ENCODE measurements around the gene LANCL1.
"Not testable (repeated sequence)": the region's sequence is repeated elsewhere in the genome, so short reads cannot be mapped to it uniquely, and the experiment has no call there.

The LANCL1 gene

GRCh38 chr2:210445116-210445707 is 31.3 kb downstream of the LANCL1 start:
- Mint-ChIP-seq H3K9me3 (peaks cover 20% of the 10 kb centered on the region), H3K4me1 (peaks cover 10% of the 10 kb centered on the region), H3K27me3 (no peaks in the 10 kb centered on the region), H3K36me3 (peaks cover 33% of the 10 kb centered on the region), H3K4me3 (no peak overlapping the region), H3K27ac (no peak overlapping the region)
- no peak for DNase-seq
- CTCF ChIA-PET = interaction anchor here (1.0 to 1.5 kb wide), 2 partner anchors 36 to 58 kb away, joined by 3 to 4 read pairs; no protein-coding TSS in a partner anchor

- Mint-ChIP-seq H3K4me3 (no peak overlapping the region), H3K9me3 (peaks cover 18% of the 10 kb centered on the region), H3K27me3 (no peaks in the 10 kb centered on the region), H3K4me1 (peaks cover 10% of the 10 kb centered on the region), H3K36me3 (peaks cover 25% of the 10 kb centered on the region), H3K27ac (no peak overlapping the region)
- CTCF ChIA-PET = interaction anchor here (1.0 to 1.3 kb wide), 2 partner anchors 18 to 59 kb away, joined by 3 to 4 read pairs; no protein-coding TSS in a partner anchor
- DNase-seq = no peak
Observed at GRCh38 chr2:210443527-210443926, 33.0 kb downstream of the LANCL1 start.

- no peak for DNase-seq
- peaks cover 11% of the 10 kb centered on the region for H3K9me3 Mint-ChIP-seq
- no peak overlapping the region for H3K27ac Mint-ChIP-seq
- peaks cover 19% of the 10 kb centered on the region for H3K36me3 Mint-ChIP-seq
- peaks cover 10% of the 10 kb centered on the region for H3K4me1 Mint-ChIP-seq
- H3K27me3 Mint-ChIP-seq = no peaks in the 10 kb centered on the region
- CTCF ChIA-PET = no interaction called here
- no peak overlapping the region for H3K4me3 Mint-ChIP-seq
Observed at GRCh38 chr2:210442878-210443277, 33.7 kb downstream of the LANCL1 start.

GRCh38 chr2:210442457-210442856 is 34.1 kb downstream of the LANCL1 start:
- H3K4me3 Mint-ChIP-seq = no peak overlapping the region
- H3K36me3 Mint-ChIP-seq = peaks cover 16% of the 10 kb centered on the region
- no peak overlapping the region for H3K27ac Mint-ChIP-seq
- peaks cover 9% of the 10 kb centered on the region for H3K9me3 Mint-ChIP-seq
- CTCF ChIA-PET = no interaction called here
- H3K4me1 Mint-ChIP-seq = peaks cover 10% of the 10 kb centered on the region
- H3K27me3 Mint-ChIP-seq = no peaks in the 10 kb centered on the region
- no peak for DNase-seq

- Mint-ChIP-seq H3K4me3 (no peak overlapping the region), H3K4me1 (peaks cover 10% of the 10 kb centered on the region), H3K27ac (no peak overlapping the region)
Observed at GRCh38 chr2:210440206-210440605, 36.4 kb downstream of the LANCL1 start.

GRCh38 chr2:210435439-210435838 is 41.1 kb downstream of the LANCL1 start:
- peaks cover 59% of the 10 kb centered on the region for H3K36me3 Mint-ChIP-seq
- peaks cover 14% of the 10 kb centered on the region for H3K4me1 Mint-ChIP-seq
- no peak overlapping the region for H3K27ac Mint-ChIP-seq
- no peak for DNase-seq
- H3K27me3 Mint-ChIP-seq = no peaks in the 10 kb centered on the region
- H3K4me3 Mint-ChIP-seq = no peak overlapping the region
- CTCF ChIA-PET = no interaction called here
- H3K9me3 Mint-ChIP-seq = no peaks in the 10 kb centered on the region

More at GRCh38 chr2:210440206-210440605, 36.4 kb downstream of the LANCL1 start:
- no peaks in the 10 kb centered on the region for H3K27me3 Mint-ChIP-seq
- no peak for DNase-seq
- CTCF ChIA-PET = no interaction called here
- H3K36me3 Mint-ChIP-seq = peaks cover 20% of the 10 kb centered on the region
- H3K9me3 Mint-ChIP-seq = no peaks in the 10 kb centered on the region

- peaks cover 5% of the 10 kb centered on the region for H3K9me3 Mint-ChIP-seq
- CTCF ChIA-PET = no interaction called here
- H3K27ac Mint-ChIP-seq = no peak overlapping the region
- DNase-seq = no peak
- H3K27me3 Mint-ChIP-seq = no peaks in the 10 kb centered on the region
- no peak overlapping the region for H3K4me3 Mint-ChIP-seq
- peaks cover 14% of the 10 kb centered on the region for H3K4me1 Mint-ChIP-seq
- peaks cover 61% of the 10 kb centered on the region for H3K36me3 Mint-ChIP-seq
Observed at GRCh38 chr2:210432633-210433032, 43.9 kb downstream of the LANCL1 start.

- peaks cover 14% of the 10 kb centered on the region for H3K4me1 Mint-ChIP-seq
- CTCF ChIA-PET = no interaction called here
- H3K27me3 Mint-ChIP-seq = no peaks in the 10 kb centered on the region
- peaks cover 24% of the 10 kb centered on the region for H3K9me3 Mint-ChIP-seq
- no peak overlapping the region for H3K4me3 Mint-ChIP-seq
- H3K36me3 Mint-ChIP-seq = peaks cover 52% of the 10 kb centered on the region
- no peak for DNase-seq
- no peak overlapping the region for H3K27ac Mint-ChIP-seq
Observed at GRCh38 chr2:210429403-210430137, 47.0 kb downstream of the LANCL1 start.

GRCh38 chr2:210428393-210429179 is 48.0 kb downstream of the LANCL1 start:
- Mint-ChIP-seq H3K4me3 (no peak overlapping the region), H3K27ac (no peak overlapping the region), H3K27me3 (no peaks in the 10 kb centered on the region), H3K4me1 (peaks cover 14% of the 10 kb centered on the region), H3K9me3 (peaks cover 24% of the 10 kb centered on the region), H3K36me3 (peaks cover 43% of the 10 kb centered on the region)
- DNase-seq = no peak
- CTCF ChIA-PET = no interaction called here

GRCh38 chr2:210427309-210427708 is 49.2 kb downstream of the LANCL1 start:
- H3K4me3 Mint-ChIP-seq, DNase-seq, H3K27me3 Mint-ChIP-seq, H3K27ac Mint-ChIP-seq, CTCF ChIA-PET: not testable (repeated sequence)
- H3K9me3 Mint-ChIP-seq = peaks cover 24% of the 10 kb centered on the region
- H3K36me3 Mint-ChIP-seq = peaks cover 30% of the 10 kb centered on the region
- peaks cover 11% of the 10 kb centered on the region for H3K4me1 Mint-ChIP-seq

GRCh38 chr2:210422366-210422765 is 54.2 kb downstream of the LANCL1 start:
- Mint-ChIP-seq H3K27ac (no peak overlapping the region), H3K27me3 (peaks cover 8% of the 10 kb centered on the region), H3K4me1 (no peaks in the 10 kb centered on the region), H3K9me3 (peaks cover 17% of the 10 kb centered on the region), H3K4me3 (no peak overlapping the region), H3K36me3 (peaks cover 5% of the 10 kb centered on the region)
- DNase-seq = no peak
- CTCF ChIA-PET = no interaction called here

- Mint-ChIP-seq H3K27me3 (peaks cover 8% of the 10 kb centered on the region), H3K9me3 (peaks cover 13% of the 10 kb centered on the region), H3K4me1 (no peaks in the 10 kb centered on the region), H3K4me3 (no peak overlapping the region), H3K27ac (no peak overlapping the region), H3K36me3 (peaks cover 3% of the 10 kb centered on the region)
- DNase-seq = no peak
- CTCF ChIA-PET = no interaction called here
Observed at GRCh38 chr2:210421916-210422315, 54.6 kb downstream of the LANCL1 start.

- H3K4me1 Mint-ChIP-seq = no peaks in the 10 kb centered on the region
- no peak overlapping the region for H3K27ac Mint-ChIP-seq
- peaks cover 4% of the 10 kb centered on the region for H3K27me3 Mint-ChIP-seq
- H3K9me3 Mint-ChIP-seq = no peaks in the 10 kb centered on the region
- H3K36me3 Mint-ChIP-seq = no peaks in the 10 kb centered on the region
- H3K4me3 Mint-ChIP-seq = no peak overlapping the region
- CTCF ChIA-PET = no interaction called here
- no peak for DNase-seq
Observed at GRCh38 chr2:210412660-210413059, 63.9 kb downstream of the LANCL1 start.

GRCh38 chr2:210410542-210410941 is 66.0 kb downstream of the LANCL1 start:
- no peak for DNase-seq
- CTCF ChIA-PET = no interaction called here
- H3K9me3 Mint-ChIP-seq = no peaks in the 10 kb centered on the region
- H3K36me3 Mint-ChIP-seq = no peaks in the 10 kb centered on the region
- H3K4me3 Mint-ChIP-seq = no peak overlapping the region
- no peaks in the 10 kb centered on the region for H3K4me1 Mint-ChIP-seq
- H3K27me3 Mint-ChIP-seq = no peaks in the 10 kb centered on the region
- no peak overlapping the region for H3K27ac Mint-ChIP-seq

Data from activated naive CD4-positive, alpha-beta T cell treated with anti-CD3 and anti-CD28 coated beads, Interleukin-2, amount 10 ng/mL, durations not matched to agents 7 days and 5 days (primary cell).